Memory B cell (primary cell): ENCODE results near the gene TFF2.

ENCODE experiments used
- ATAC-seq: fragments of 150-1000 bp; cut with Tn5 transposase; 2 replicates; pipeline ENCODE4 v1.10.0; 2021; ENCODE audit warnings: low read depth, mild to moderate bottlenecking, moderate library complexity
- DNase-seq, 2 donors: peaks; one replicate each; pipeline ENCODE4 v3.0.0; 2022; ENCODE audit warnings: low spot score in 2 of 2
- H3K27ac Mint-ChIP-seq: one replicate; pipeline ENCODE4 v1.8.0; 2022; ENCODE audit warnings: mild to moderate bottlenecking, moderate library complexity, mixed read lengths
- H3K27me3 Mint-ChIP-seq: one replicate; pipeline ENCODE4 v1.8.0; 2022; ENCODE audit warnings: mixed read lengths
- H3K36me3 Mint-ChIP-seq: one replicate; pipeline ENCODE4 v1.8.0; 2022; ENCODE audit warnings: mild to moderate bottlenecking, mixed read lengths
- H3K4me1 Mint-ChIP-seq: one replicate; pipeline ENCODE4 v1.8.0; 2022; ENCODE audit warnings: mixed read lengths
- H3K4me3 Mint-ChIP-seq: one replicate; pipeline ENCODE4 v1.8.0; 2022; ENCODE audit warnings: mild to moderate bottlenecking, moderate library complexity, mixed read lengths
- H3K9me3 Mint-ChIP-seq: one replicate; pipeline ENCODE4 v1.8.0; 2022; ENCODE audit warnings: mixed read lengths

Gene TFF2

GRCh38 chr21:42300956-42301355 is 49.8 kb downstream of the TFF2 start:
- Mint-ChIP-seq H3K27ac (no peak overlapping the region), H3K36me3 (peaks cover 9% of the 10 kb centered on the region), H3K4me1 (no peaks in the 10 kb centered on the region), H3K27me3 (peaks cover 3% of the 10 kb centered on the region), H3K9me3 (no peaks in the 10 kb centered on the region), H3K4me3 (no peak overlapping the region)
- no peak for ATAC-seq
- no peak for DNase-seq

DNA sequence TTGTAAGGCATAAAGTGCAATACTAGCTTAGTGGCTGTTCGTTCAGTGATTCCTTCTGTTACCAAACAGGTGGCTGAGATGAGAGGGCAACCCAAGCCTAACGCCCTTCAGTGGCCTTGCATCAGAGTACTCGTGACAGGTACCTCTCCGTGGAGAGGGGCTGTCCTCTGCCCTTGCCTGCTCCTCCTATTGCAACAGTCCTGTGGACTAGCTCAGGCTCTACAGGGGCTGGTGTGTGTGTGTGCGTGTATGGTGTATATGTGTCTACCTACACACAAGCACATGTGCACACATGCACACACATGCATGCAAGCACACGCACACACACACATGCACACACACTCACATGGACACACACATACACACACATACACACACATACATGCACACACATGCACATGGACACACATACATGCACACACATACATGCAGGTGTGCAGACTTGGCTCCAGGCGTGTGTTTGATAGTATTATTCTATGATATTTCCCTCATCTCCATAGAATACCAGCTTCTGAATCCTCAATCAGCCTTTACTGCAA is 50.7 kb downstream of the TFF2 start:
- no peak for DNase-seq
- peaks cover 16% of the 10 kb centered on the region for H3K36me3 Mint-ChIP-seq
- H3K27ac Mint-ChIP-seq: peak overlapping the region; percentile 13
- no peak overlapping the region for H3K4me3 Mint-ChIP-seq
- H3K9me3 Mint-ChIP-seq: no peaks in the 10 kb centered on the region
- H3K4me1 Mint-ChIP-seq: no peaks in the 10 kb centered on the region
- no peak for ATAC-seq
- H3K27me3 Mint-ChIP-seq: no peaks in the 10 kb centered on the region

- H3K27ac Mint-ChIP-seq: no peak overlapping the region
Measured at GRCh38 chr21:42299324-42300044, 51.3 kb downstream of the TFF2 start.

DNA sequence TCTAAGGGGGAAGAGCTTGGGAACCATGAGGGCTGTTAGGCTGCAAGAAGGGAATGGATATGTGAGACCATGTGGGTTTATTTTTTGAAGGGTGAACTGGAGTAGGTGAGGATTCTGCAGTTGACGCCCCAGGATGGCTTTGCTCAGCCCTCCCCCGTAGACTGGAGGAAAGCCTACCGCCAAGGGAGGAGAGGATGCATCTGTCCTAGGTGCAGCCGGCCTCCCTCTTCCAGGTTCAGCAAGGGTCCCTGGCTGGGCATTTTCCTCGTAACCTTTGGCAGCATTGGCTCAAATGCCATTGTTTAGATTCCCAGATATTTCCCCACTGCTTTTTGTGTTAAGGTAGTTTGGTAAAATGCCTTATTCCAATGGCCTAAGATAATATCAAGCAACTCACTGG is 52.1 kb downstream of the TFF2 start:
- DNase-seq (no peak), ATAC-seq (no peak)
- Mint-ChIP-seq H3K4me3 (no peak overlapping the region), H3K27me3 (no peaks in the 10 kb centered on the region), H3K4me1 (no peaks in the 10 kb centered on the region), H3K9me3 (no peaks in the 10 kb centered on the region), H3K27ac (no peak overlapping the region), H3K36me3 (peaks cover 19% of the 10 kb centered on the region)

More at GRCh38 chr21:42299324-42300044, 51.3 kb downstream of the TFF2 start:
- no peak for ATAC-seq
- no peaks in the 10 kb centered on the region for H3K27me3 Mint-ChIP-seq
- no peak overlapping the region for H3K4me3 Mint-ChIP-seq
- no peaks in the 10 kb centered on the region for H3K4me1 Mint-ChIP-seq
- DNase-seq: no peak
- H3K36me3 Mint-ChIP-seq: peaks cover 19% of the 10 kb centered on the region
- H3K9me3 Mint-ChIP-seq: no peaks in the 10 kb centered on the region

GRCh38 chr21:42298237-42298636 is 52.6 kb downstream of the TFF2 start:
- no peak for ATAC-seq
- no peak overlapping the region for H3K27ac Mint-ChIP-seq

GRCh38 chr21:42297377-42297776 is 53.4 kb downstream of the TFF2 start:
- ATAC-seq (no peak), DNase-seq (no peak)
- no peak overlapping the region for H3K4me3 Mint-ChIP-seq
- no peak overlapping the region for H3K27ac Mint-ChIP-seq
- H3K36me3 Mint-ChIP-seq: peaks cover 19% of the 10 kb centered on the region
- no peaks in the 10 kb centered on the region for H3K27me3 Mint-ChIP-seq
- no peaks in the 10 kb centered on the region for H3K9me3 Mint-ChIP-seq
- H3K4me1 Mint-ChIP-seq: no peaks in the 10 kb centered on the region

More at GRCh38 chr21:42298237-42298636, 52.6 kb downstream of the TFF2 start:
- no peak for DNase-seq
- Mint-ChIP-seq H3K9me3 (no peaks in the 10 kb centered on the region), H3K27me3 (no peaks in the 10 kb centered on the region), H3K4me1 (no peaks in the 10 kb centered on the region), H3K36me3 (peaks cover 19% of the 10 kb centered on the region), H3K4me3 (no peak overlapping the region)

DNA sequence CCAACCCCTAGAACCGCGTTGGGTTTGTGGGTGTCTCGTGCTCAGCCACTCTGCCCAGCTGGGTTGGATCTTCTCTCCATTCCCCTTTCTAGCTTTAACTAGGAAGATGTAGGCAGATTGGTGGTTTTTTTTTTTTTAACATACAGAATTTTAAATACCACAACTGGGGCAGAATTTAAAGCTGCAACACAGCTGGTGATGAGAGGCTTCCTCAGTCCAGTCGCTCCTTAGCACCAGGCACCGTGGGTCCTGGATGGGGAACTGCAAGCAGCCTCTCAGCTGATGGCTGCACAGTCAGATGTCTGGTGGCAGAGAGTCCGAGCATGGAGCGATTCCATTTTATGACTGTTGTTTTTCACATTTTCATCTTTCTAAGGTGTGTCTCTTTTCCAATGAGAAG is 54.3 kb downstream of the TFF2 start:
- Mint-ChIP-seq H3K4me3 (no peak overlapping the region), H3K27ac (no peak overlapping the region), H3K36me3 (peaks cover 19% of the 10 kb centered on the region), H3K4me1 (no peaks in the 10 kb centered on the region), H3K9me3 (no peaks in the 10 kb centered on the region), H3K27me3 (no peaks in the 10 kb centered on the region)
- DNase-seq (no peak), ATAC-seq (no peak)
